H9 (cell line): ENCODE data around the gene DOC2B. TPM values are rescaled to one million over a fixed set of nuclear protein-coding genes. Genes with fewer than 3 reads are reported as not detected.

ENCODE experiments used
- DNase-seq: peaks from one replicate; pipeline ENCODE4 v3.0.0-alpha.2; 2017
- H2AFZ ChIP-seq: one replicate; pipeline ENCODE4 v1.6.1; 2013; ENCODE audit warnings: mild to moderate bottlenecking, low read length, control low read depth, moderate library complexity
- H2AK5ac ChIP-seq: 2 replicates; pipeline ENCODE4 v1.6.1; 2013; ENCODE audit warnings: low read length, control low read depth, mixed read lengths; ENCODE audit not compliant: insufficient read length
- H2BK120ac ChIP-seq: one replicate; pipeline ENCODE4 v1.6.1; 2013; ENCODE audit warnings: low read depth, mild to moderate bottlenecking, low read length, control low read depth, inconsistent platforms; ENCODE audit not compliant: poor library complexity, severe bottlenecking
- H2BK12ac ChIP-seq: 2 replicates; pipeline ENCODE4 v1.6.1; 2013; ENCODE audit warnings: low read length, control low read depth, mixed read lengths, low read depth; ENCODE audit not compliant: insufficient read length
- H2BK15ac ChIP-seq: 2 replicates; pipeline ENCODE4 v1.6.1; 2013; ENCODE audit warnings: low read depth, low read length, control low read depth
- H2BK20ac ChIP-seq: one replicate; pipeline ENCODE4 v1.6.1; 2013; ENCODE audit warnings: low read depth, mild to moderate bottlenecking, low read length, control low read depth, inconsistent platforms; ENCODE audit not compliant: poor library complexity, severe bottlenecking
- H2BK5ac ChIP-seq: 2 replicates; pipeline ENCODE4 v1.6.1; 2013; ENCODE audit warnings: low read length, control low read depth, mixed read lengths; ENCODE audit not compliant: insufficient read length
- H3K14ac ChIP-seq: 2 replicates; pipeline ENCODE4 v1.6.1; 2013; ENCODE audit warnings: low read length, control low read depth; ENCODE audit not compliant: insufficient read depth
- H3K18ac ChIP-seq: 2 replicates; pipeline ENCODE4 v1.6.1; 2013; ENCODE audit warnings: low read depth, mild to moderate bottlenecking, mixed read lengths, low read length, control low read depth; ENCODE audit not compliant: insufficient read length
- H3K23ac ChIP-seq: 2 replicates; pipeline ENCODE4 v1.6.1; 2013; ENCODE audit warnings: low read length, control low read depth, mixed read lengths, low read depth; ENCODE audit not compliant: insufficient read length
- H3K23me2 ChIP-seq: 2 replicates; pipeline ENCODE4 v1.6.1; 2013; ENCODE audit warnings: low read depth, mild to moderate bottlenecking, mixed read lengths, low read length, control low read depth; ENCODE audit not compliant: insufficient read length, poor library complexity, severe bottlenecking
- H3K27ac ChIP-seq: 2 replicates; pipeline ENCODE4 v1.5.1; 2013; ENCODE audit warnings: low read length, control low read depth, mixed read lengths, low read depth; ENCODE audit not compliant: insufficient read length
- H3K27me3 ChIP-seq: 2 replicates; pipeline ENCODE4 v1.6.1; 2013; ENCODE audit warnings: low read length, control low read depth, inconsistent platforms; ENCODE audit not compliant: insufficient read depth
- H3K4ac ChIP-seq: 2 replicates; pipeline ENCODE4 v1.6.1; 2013; ENCODE audit warnings: low read depth, mild to moderate bottlenecking, control low read depth, inconsistent platforms, low read length, moderate library complexity
- H3K4me1 ChIP-seq: 2 replicates; pipeline ENCODE4 v1.6.1; 2013; ENCODE audit warnings: low read length, control low read depth, inconsistent platforms; ENCODE audit not compliant: insufficient read depth
- H3K4me2 ChIP-seq: 2 replicates; pipeline ENCODE4 v1.6.1; 2013; ENCODE audit warnings: low read length, control low read depth, mixed read lengths; ENCODE audit not compliant: insufficient read length, insufficient read depth
- H3K56ac ChIP-seq: 2 replicates; pipeline ENCODE4 v1.6.1; 2013; ENCODE audit warnings: low read depth, mild to moderate bottlenecking, mixed read lengths, low read length, control low read depth; ENCODE audit not compliant: insufficient read length
- H3K79me1 ChIP-seq: 2 replicates; pipeline ENCODE4 v1.6.1; 2013; ENCODE audit warnings: low read depth, mild to moderate bottlenecking, moderate library complexity, low read length, control low read depth, inconsistent platforms; ENCODE audit not compliant: insufficient read depth, poor library complexity, severe bottlenecking
- H3K79me2 ChIP-seq: 2 replicates; pipeline ENCODE4 v1.6.1; 2013; ENCODE audit warnings: low read length, control low read depth, inconsistent platforms; ENCODE audit not compliant: insufficient read depth
- H3K9ac ChIP-seq: 2 replicates; pipeline ENCODE4 v1.6.1; 2013; ENCODE audit warnings: low read length, control low read depth, mixed read lengths; ENCODE audit not compliant: insufficient read length; ENCODE audit errors: extremely low read depth
- H3K9me3 ChIP-seq: one replicate; pipeline ENCODE4 v1.6.1; 2013; ENCODE audit warnings: low read depth, low read length, inconsistent platforms; ENCODE audit not compliant: control insufficient read depth
- H3T11ph ChIP-seq: one replicate; pipeline ENCODE4 v1.6.1; 2013; ENCODE audit warnings: mild to moderate bottlenecking, low read length, control low read depth, inconsistent platforms
- H4K20me1 ChIP-seq: one replicate; pipeline ENCODE4 v1.6.1; 2013; ENCODE audit not compliant: control insufficient read depth, insufficient read length, insufficient read depth
- H4K5ac ChIP-seq: 2 replicates; pipeline ENCODE4 v1.6.1; 2013; ENCODE audit warnings: low read depth, mild to moderate bottlenecking, mixed read lengths, low read length, control low read depth; ENCODE audit not compliant: insufficient read length
- H4K8ac ChIP-seq: replicated peaks from 2 replicates; pipeline ENCODE4 v1.6.1; 2013; ENCODE audit warnings: low read length, control low read depth, mixed read lengths, low read depth; ENCODE audit not compliant: insufficient read length
- H4K91ac ChIP-seq: 2 replicates; pipeline ENCODE4 v1.6.1; 2013; ENCODE audit warnings: low read depth, mild to moderate bottlenecking, moderate library complexity, mixed read lengths, low read length, control low read depth; ENCODE audit not compliant: insufficient read length
- H3K27ac Mint-ChIP-seq, 3 experiments: 2 replicates in 2 of 3; 3 replicates in 1 of 3; pipeline ENCODE4 v1.8.0; 2020 to 2021; ENCODE audit warnings: mixed read lengths in 3 of 3, mild to moderate bottlenecking in 1 of 3, moderate library complexity in 1 of 3
- H3K27me3 Mint-ChIP-seq: 2 replicates; pipeline ENCODE4 v1.8.0; 2021; ENCODE audit warnings: low read depth, mild to moderate bottlenecking, moderate library complexity, mixed read lengths
- H3K36me3 Mint-ChIP-seq, 3 experiments: 2 replicates in 2 of 3; 3 replicates in 1 of 3; pipeline ENCODE4 v1.8.0; 2020 to 2021; ENCODE audit warnings: low read depth in 3 of 3, mixed read lengths in 3 of 3; ENCODE audit not compliant: insufficient read depth in 1 of 3
- H3K4me1 Mint-ChIP-seq, 2 experiments: 2 replicates each; pipeline ENCODE4 v1.8.0; 2020; ENCODE audit warnings: mixed read lengths in 2 of 2
- H3K4me3 Mint-ChIP-seq, 2 experiments: 2 replicates in 1 of 2; 3 replicates in 1 of 2; pipeline ENCODE4 v1.8.0; 2020 to 2021; ENCODE audit warnings: mild to moderate bottlenecking in 2 of 2, mixed read lengths in 2 of 2, moderate library complexity in 1 of 2
- H3K9me3 Mint-ChIP-seq, 2 experiments: 2 replicates in 1 of 2; 3 replicates in 1 of 2; pipeline ENCODE4 v1.8.0; 2020; ENCODE audit warnings: mild to moderate bottlenecking in 2 of 2, mixed read lengths in 2 of 2, moderate library complexity in 1 of 2
- CTCF ChIP-seq: fragments of 200-600 bp; sonication (generic); conservative IDR thresholded peaks from 3 replicates; pipeline ENCODE4 v1.8.0; 2021; ENCODE audit warnings: antibody characterized with exemption, mild to moderate bottlenecking
- WGBS: extraction: QIAGEN DNeasy Blood & Tissue Kit; methylation state at CpG from one replicate; pipeline ENCODE4 v1.1.7; 2013; ENCODE audit warnings: missing lambda C conversion rate, low lambda C conversion rate, mixed read lengths; ENCODE audit not compliant: insufficient read length; ENCODE audit errors: extremely low coverage; 5-methylcytosine and 5-hydroxymethylcytosine counted together
- total RNA-seq: library from RNA; stranded (reverse); gene quantifications from 2 replicates; pipeline ENCODE4 v1.2.1, GENCODE V29; 2021

Gene DOC2B
- total RNA-seq, 1 experiment from 2014 or later = 2.1 TPM

GRCh38 chr17:218432-219110 is 37.1 kb upstream of the DOC2B start:
- Histone ChIP-seq H4K20me1 (no peaks in the 10 kb centered on the region), H2BK5ac (no peak overlapping the region)
- H3K27me3 Mint-ChIP-seq = no peaks in the 10 kb centered on the region; the same call in 1 of the 2 replicates

More at GRCh38 chr17:218432-219110, 37.1 kb upstream of the DOC2B start:
- Histone ChIP-seq H2BK20ac (no peak overlapping the region), H3K9ac (no peak overlapping the region), H4K8ac (no peak overlapping the region), H2BK15ac (no peak overlapping the region), H3K4me2 (no peak overlapping the region), H3K4ac (no peak overlapping the region), H3K14ac (no peak overlapping the region), H3K9me3 (no peaks in the 10 kb centered on the region), H3K27ac (no peak overlapping the region), H2AFZ (no peak overlapping the region), H3K27me3 (no peaks in the 10 kb centered on the region), H3K18ac (no peak overlapping the region), H2BK120ac (no peak overlapping the region), H3K23me2 (no peaks in the 10 kb centered on the region), H3T11ph (no peak overlapping the region), H3K79me1 (no peaks in the 10 kb centered on the region), H2BK12ac (no peak overlapping the region), H2AK5ac (no peak overlapping the region), H3K79me2 (no peaks in the 10 kb centered on the region), H4K5ac (no peak overlapping the region), H3K56ac (no peak overlapping the region), H3K4me1 (no peaks in the 10 kb centered on the region), H4K91ac (no peak overlapping the region), H3K23ac (no peak overlapping the region)
- no peak for TF ChIP-seq CTCF
- Mint-ChIP-seq H3K36me3 (no peaks in the 10 kb centered on the region; a peak in 1 of 7 replicates), H3K9me3 (no peaks in the 10 kb centered on the region), H3K27ac (no peak overlapping the region), H3K4me3 (no peak overlapping the region), H3K4me1 (peaks cover 0 to 8% of the 10 kb centered on the region in 2 experiments; a peak in 3 of 4 replicates)
- no peak for DNase-seq
- WGBS = no CpG with 5 or more reads among the region's 8 CpGs
